K562 (cell line): ENCODE measurements around the gene SCAPER. TPM values are rescaled to one million over a fixed set of nuclear protein-coding genes. Genes with fewer than 3 reads are reported as not detected.

ENCODE experiments used
- ATAC-seq: fragments of 200-7000 bp; cut with Tn5 transposase; 3 replicates; pipeline ENCODE4 v1.9.1; 2020; ENCODE audit warnings: moderate library complexity
- BruUV-seq: library from RNA; stranded (reverse); fragments of 400-500 nt; replicated peaks from 2 replicates; lab custom pipeline; 2021; lab: Mats Ljungman, UMichigan
- CTCF ChIA-PET: fragments of 300-600 bp; formaldehyde crosslinking; extraction: SDS; loops from one replicate; lab custom pipeline; 2021; ENCODE audit warnings: low intra/inter-chr PET ratio; lab: Yijun Ruan, JAX
- POLR2A ChIA-PET: fragments of 300-600, 350-650 bp; sonication (Branson Sonifier 250); formaldehyde crosslinking; extraction: SDS; loops from one replicate; lab custom pipeline; 2021; ENCODE audit warnings: antibody characterized with exemption, inconsistent platforms; lab: Yijun Ruan, JAX
- DNase-seq, 4 experiments: peaks; one replicate each; pipeline versions ENCODE4 v3.0.0 to v3.0.0-alpha.2; 2011 to 2018; ENCODE audit warnings: low spot score in 3 of 4, mixed read lengths in 3 of 4; ENCODE audit errors: extremely low read depth in 1 of 4
- FAIRE-seq: peaks from 2 replicates; lab custom pipeline; 2011; peaks lifted over from hg19 to GRCh38; lab: Jason Lieb, UNC
- H2AFZ ChIP-seq: 2 replicates; pipeline ENCODE4 v1.6.0; 2011; ENCODE audit warnings: low read depth, low read length, control low read depth, inconsistent platforms
- H3K27ac ChIP-seq: fragments of 200-600 bp; 3 replicates; pipeline ENCODE4 v1.8.0; 2011; ENCODE audit warnings: low read depth, mild to moderate bottlenecking, control low read depth, inconsistent platforms, low read length, moderate library complexity, mixed read lengths; ENCODE audit errors: extremely low read depth
- H3K27me3 ChIP-seq, 2 experiments: fragments of 300-600 bp in 1 of 2; 2 replicates in 1 of 2; 3 replicates in 1 of 2; pipeline versions ENCODE4 v1.6.0 to v1.8.0; 2011; ENCODE audit warnings: inconsistent platforms in 2 of 2, low read length in 2 of 2, mild to moderate bottlenecking in 1 of 2, mixed read lengths in 1 of 2, moderate library complexity in 1 of 2; ENCODE audit not compliant: control insufficient read depth in 2 of 2, insufficient read depth in 2 of 2
- H3K36me3 ChIP-seq: fragments of 300-600 bp; 3 replicates; pipeline ENCODE4 v1.8.0; 2011; ENCODE audit warnings: mild to moderate bottlenecking, low read length, inconsistent platforms; ENCODE audit not compliant: control insufficient read depth, insufficient read depth
- H3K4me1 ChIP-seq, 2 experiments: fragments of 200-600 bp in 1 of 2; replicated peaks in 1 of 2; 2 replicates in 1 of 2; 3 replicates in 1 of 2; pipeline versions ENCODE4 v1.5.1 to v1.8.0; 2011; ENCODE audit warnings: inconsistent platforms in 2 of 2, low read length in 2 of 2, mild to moderate bottlenecking in 1 of 2, mixed read lengths in 1 of 2, moderate library complexity in 1 of 2; ENCODE audit not compliant: control insufficient read depth in 2 of 2, insufficient read depth in 2 of 2
- H3K4me2 ChIP-seq: 2 replicates; pipeline ENCODE4 v1.6.1; 2011; ENCODE audit warnings: low read length, control low read depth, inconsistent platforms, mixed read lengths; ENCODE audit not compliant: insufficient read depth
- H3K4me3 ChIP-seq: fragments of 200-600 bp; sonication (generic), shearing (Covaris generic); 2 replicates; pipeline ENCODE4 v1.5.1; 2016; ENCODE audit warnings: control low read depth, inconsistent platforms
- H3K79me2 ChIP-seq: fragments of 200-600 bp; 3 replicates; pipeline ENCODE4 v1.8.0; 2011; ENCODE audit warnings: low read length, inconsistent platforms; ENCODE audit not compliant: control insufficient read depth, insufficient read depth
- H3K9ac ChIP-seq, 2 experiments: 2 replicates each; pipeline versions ENCODE4 v1.6.0 to v1.6.1; 2011; ENCODE audit warnings: low read depth in 2 of 2, low read length in 2 of 2, control low read depth in 1 of 2, inconsistent platforms in 1 of 2, mild to moderate bottlenecking in 1 of 2, mixed read lengths in 1 of 2; ENCODE audit not compliant: insufficient read depth in 1 of 2
- H3K9me1 ChIP-seq: one replicate; pipeline ENCODE4 v1.6.0; 2011; ENCODE audit warnings: inconsistent platforms, mild to moderate bottlenecking, low read length, moderate library complexity; ENCODE audit not compliant: control insufficient read depth, insufficient read depth
- H3K9me3 ChIP-seq: replicated peaks from 2 replicates; pipeline ENCODE4 v1.5.1; 2011; ENCODE audit warnings: low read depth, low read length, inconsistent platforms; ENCODE audit not compliant: control insufficient read depth, insufficient read depth
- H4K20me1 ChIP-seq: replicated peaks from 2 replicates; pipeline ENCODE4 v1.6.1; 2011; ENCODE audit warnings: low read length, inconsistent platforms, mixed read lengths; ENCODE audit not compliant: control insufficient read depth, insufficient read depth
- PBX2 ChIP-seq, 2 experiments: IDR thresholded peaks in 1 of 2; conservative IDR thresholded peaks in 1 of 2; 2 replicates each; pipeline ENCODE4 v1.6.1; 2016; ENCODE audit warnings: low read depth in 2 of 2, mild to moderate bottlenecking in 1 of 2, missing compliant biosample characterization in 1 of 2, missing genetic modification characterization in 1 of 2, moderate library complexity in 1 of 2
- ZC3H8 ChIP-seq: fragments of 450-650 bp; IDR thresholded peaks from 2 replicates; pipeline ENCODE4 v1.6.1; 2017
- WGBS: fragments of 100-300 bp; shearing (Covaris generic); methylation state at CpG from one replicate; pipeline ENCODE4 v1.1.6; 2016; ENCODE audit warnings: low coverage, mixed read lengths; ENCODE audit not compliant: insufficient coverage; ENCODE audit errors: missing lambda C conversion rate; 5-methylcytosine and 5-hydroxymethylcytosine counted together
- in situ Hi-C: fragments of 300-500 bp; cut with MboI; formaldehyde crosslinking; loops from 4 replicates; pipeline ENCODE4 v1.15.0; 2018; ENCODE audit warnings: inconsistent platforms, mixed read lengths
- intact Hi-C: fragments of 100-400 bp; cut with micrococcal nuclease; formaldehyde crosslinking; loops from 2 replicates; pipeline ENCODE4 v1.14.2; 2022
- polyA plus RNA-seq, 8 experiments: library from polyadenylated mRNA; depleted of rRNA in 4 of 8; stranded (reverse) in 5 of 8; unstranded in 3 of 8; fragments of >200 nt; fragmentation: Nextera tagmentation in 2 of 8; fragmentation: Illumina TruSeq in 1 of 8; extraction: Ambion mirVana in 2 of 8; extraction: Trizol in 1 of 8; gene quantifications; 2 replicates each; pipeline versions ENCODE4 v1.2.1 to v1.2.3, GENCODE V29; 2011 to 2014; ENCODE audit warnings: inconsistent platforms in 1 of 8, missing spikeins in 1 of 8
- total RNA-seq, 7 experiments: library from RNA; depleted of rRNA in 6 of 7; stranded (reverse); fragments of >200 nt in 6 of 7; fragmentation: Illumina TruSeq in 2 of 7; extraction: Trizol in 2 of 7; gene quantifications; 2 replicates each; pipeline versions ENCODE4 v1.2.1 to v1.2.3, GENCODE V29; 2011 to 2021; ENCODE audit warnings: low replicate concordance in 1 of 7

SCAPER gene
- total and polyA plus RNA-seq, 9 of the 15 experiments (the other 6 are each of a cell fraction or from before 2014, with no cell fraction given): 1.3 to 5.7 (median 3.2) TPM

DNA sequence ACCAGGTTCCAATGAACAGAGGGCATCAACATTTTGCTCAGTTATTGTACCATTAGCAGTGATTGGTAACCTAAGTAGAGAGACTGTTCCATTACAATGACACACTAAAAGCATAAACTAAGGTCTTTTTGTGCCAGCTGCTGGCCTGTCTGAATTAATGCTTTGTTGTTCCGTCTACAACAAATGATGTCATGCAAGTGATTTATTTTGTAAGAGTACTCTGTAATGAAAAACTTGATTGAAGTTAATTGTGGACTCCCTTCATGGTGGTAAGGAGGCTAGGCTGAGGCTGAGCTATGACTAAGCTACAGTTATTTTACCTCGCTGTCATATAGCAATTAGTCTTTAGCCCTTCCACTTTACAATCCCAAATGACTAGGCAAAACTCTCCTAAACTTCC, 49.6 kb upstream of the SCAPER start:
- H3K4me1 ChIP-seq: no peaks in the 10 kb centered on the region
- peaks cover 0 to 2% of the 10 kb centered on the region in 2 experiments; a peak in 1 of 5 replicates for H3K27me3 ChIP-seq
- H2AFZ ChIP-seq: no peak overlapping the region
- TF ChIP-seq PBX2 (CRISPR knock-in tag; IDR thresholded peaks at IDR 0.05; ENCODE audit: low read depth): no peak
- 0 out of 2 replicates have a peak, but pooled peaks have one; percentile 28 for TF ChIP-seq PBX2 (tag; conservative IDR thresholded peaks at IDR 0.05; ENCODE audit: low read depth)
- TF ChIP-seq ZC3H8: no peak
- H3K27ac ChIP-seq: no peak overlapping the region
- H3K4me3 ChIP-seq: no peak overlapping the region
- intact Hi-C loops (no loop called here), in situ Hi-C loops (no loop called here)
- ChIA-PET POLR2A (interaction anchor here (0.7 to 1.2 kb wide), 3 partner anchors 9 to 23 kb away, joined by 3 to 5 read pairs (median 4); partner anchors contain the start of gene RCN2), CTCF (no interaction called here)
- BruUV-seq: no TSS peak
- peaks cover 10% of the 10 kb centered on the region; the same call in 1 of the 3 replicates for H3K36me3 ChIP-seq
- H3K4me2 ChIP-seq: no peak overlapping the region
- H3K9ac ChIP-seq: no peak overlapping the region
- H3K9me1 ChIP-seq: no peaks in the 10 kb centered on the region
- H3K79me2 ChIP-seq: no peaks in the 10 kb centered on the region
- FAIRE-seq: no peak
- WGBS: 0% methylated on average over 2 of the region's 2 CpGs
- H4K20me1 ChIP-seq: no peaks in the 10 kb centered on the region
- no peaks in the 10 kb centered on the region for H3K9me3 ChIP-seq
- no peak for ATAC-seq
- no peak for DNase-seq
